Esophagus (tissue), 2 donors: ENCODE measurements around the gene RPUSD4. TPM values are rescaled to one million over a fixed set of nuclear protein-coding genes. Genes with fewer than 3 reads are reported as not detected.

Experiments used
- H3K27ac ChIP-seq, 2 donors: one replicate each; pipeline ENCODE4 v1.5.1; 2013; ENCODE audit warnings: low read depth in 2 of 2, mild to moderate bottlenecking in 2 of 2, inconsistent platforms in 1 of 2, low read length in 1 of 2, moderate library complexity in 1 of 2
- H3K27me3 ChIP-seq, 2 donors: one replicate each; pipeline ENCODE4 v1.6.1; 2013; ENCODE audit warnings: low read length in 2 of 2, control low read depth in 1 of 2, mild to moderate bottlenecking in 1 of 2; ENCODE audit not compliant: insufficient read depth in 2 of 2, control insufficient read depth in 1 of 2
- H3K36me3 ChIP-seq, 2 donors: one replicate each; pipeline ENCODE4 v1.6.1; 2013; ENCODE audit warnings: low read length in 1 of 2; ENCODE audit not compliant: control insufficient read depth in 2 of 2, insufficient read depth in 2 of 2
- H3K4me1 ChIP-seq, 2 donors: one replicate each; pipeline ENCODE4 v1.6.1; 2013; ENCODE audit warnings: low read length in 1 of 2; ENCODE audit not compliant: control insufficient read depth in 2 of 2, insufficient read depth in 2 of 2
- H3K4me3 ChIP-seq, 2 donors: one replicate each; pipeline ENCODE4 v1.5.1; 2013; ENCODE audit warnings: low read length in 2 of 2, mild to moderate bottlenecking in 2 of 2, low read depth in 1 of 2, moderate library complexity in 1 of 2
- H3K9me3 ChIP-seq, 2 donors: one replicate each; pipeline ENCODE4 v1.6.1; 2013; ENCODE audit warnings: mild to moderate bottlenecking in 2 of 2, low read depth in 1 of 2, low read length in 1 of 2, moderate library complexity in 1 of 2; ENCODE audit not compliant: control insufficient read depth in 2 of 2, insufficient read depth in 1 of 2
- WGBS, 2 donors: extraction: QIAGEN DNeasy Blood & Tissue Kit; methylation state at CpG; one replicate each; pipeline ENCODE4 v1.1.7; 2013; 5-methylcytosine and 5-hydroxymethylcytosine counted together
- polyA plus RNA-seq, 2 donors: library from polyadenylated mRNA; stranded (reverse); fragments of 200-250 nt; gene quantifications; one replicate each; pipeline ENCODE4 v1.2.3, GENCODE V29; 2013
- donor health status: healthy with polysubstance abuse.
- donor health status: Bipolar disorder and iron deficiency.

Gene RPUSD4
- polyA plus RNA-seq, 2 donors = 10.9 to 14.3 TPM

DNA sequence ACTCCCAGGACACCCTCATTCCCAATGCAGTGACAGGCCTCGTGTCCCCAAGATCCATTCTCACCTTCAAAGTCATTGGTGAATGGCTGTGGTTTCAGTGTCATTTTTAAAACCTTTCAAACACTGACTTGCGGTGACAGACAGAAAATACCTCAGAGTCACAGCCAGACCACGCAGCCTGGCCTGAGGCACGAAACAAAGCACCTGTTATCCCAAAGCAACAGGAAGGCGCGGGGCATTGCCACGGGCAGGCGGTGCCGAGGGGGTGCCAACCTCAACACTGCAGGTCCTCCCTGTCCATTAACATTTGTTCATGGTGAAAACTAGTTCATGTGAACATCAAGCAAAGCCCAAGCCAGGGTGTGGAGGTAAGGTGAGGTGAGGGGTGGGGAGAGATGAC, 38.2 kb downstream of the RPUSD4 start:
- H3K4me3 ChIP-seq = no peak overlapping the region
- no peaks in the 10 kb centered on the region for H3K9me3 ChIP-seq
- no peaks in the 10 kb centered on the region for H3K27me3 ChIP-seq
- no peak overlapping the region for H3K27ac ChIP-seq
- WGBS, 2 donors = 80 to 84% methylated on average over 9 of the region's 9 CpGs
- H3K4me1 ChIP-seq = peaks cover 6% of the 10 kb centered on the region in 2 donors
- no peaks in the 10 kb centered on the region for H3K36me3 ChIP-seq

DNA sequence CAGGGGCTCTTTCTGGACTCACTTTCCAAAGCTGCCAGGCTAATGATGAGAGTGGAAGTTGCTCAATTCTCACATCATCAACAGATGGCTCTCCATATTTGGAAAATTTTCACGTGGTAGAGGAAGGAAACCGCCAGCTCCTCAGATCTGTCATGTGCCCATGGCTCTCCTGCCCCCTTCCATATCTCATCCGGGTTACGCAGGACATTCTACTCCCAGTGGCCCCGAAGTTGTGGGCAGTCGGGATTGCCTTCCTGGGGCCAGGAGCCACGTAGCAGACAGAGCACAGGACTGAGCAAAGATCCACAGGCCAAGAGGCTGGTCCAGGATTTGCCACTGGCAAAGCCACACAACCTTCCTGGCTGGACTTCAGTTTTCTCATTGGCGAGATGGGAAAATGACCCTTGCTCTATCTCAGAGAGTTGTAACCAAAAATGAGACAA, 38.8 kb downstream of the RPUSD4 start:
- no peaks in the 10 kb centered on the region for H3K27me3 ChIP-seq
- H3K9me3 ChIP-seq = no peaks in the 10 kb centered on the region
- H3K4me1 ChIP-seq = peaks cover 6% of the 10 kb centered on the region in 2 donors
- H3K4me3 ChIP-seq = no peak overlapping the region
- H3K27ac ChIP-seq = no peak overlapping the region
- WGBS, 2 donors = 74 to 77% methylated on average over 8 of the region's 8 CpGs
- no peaks in the 10 kb centered on the region for H3K36me3 ChIP-seq

DNA sequence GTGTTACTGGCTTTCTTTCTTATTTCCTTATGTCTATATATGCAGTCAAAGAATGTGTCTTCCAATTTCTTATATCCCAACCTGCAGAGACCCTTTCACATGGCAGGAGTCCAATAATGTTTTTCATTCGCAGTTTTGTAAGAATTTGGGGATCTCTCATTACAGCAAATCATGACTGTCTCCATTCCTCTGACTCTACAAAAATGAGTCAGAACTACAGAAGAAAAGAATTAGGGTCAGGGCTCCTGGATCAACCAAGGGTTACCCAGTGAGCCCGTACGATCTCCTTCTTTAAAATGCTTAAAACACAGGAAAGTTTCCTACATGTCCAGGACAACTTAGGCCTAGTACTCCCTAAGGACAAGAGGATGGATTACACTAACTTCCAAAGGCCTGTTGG, 42.2 kb downstream of the RPUSD4 start:
- Histone ChIP-seq H3K9me3 (no peaks in the 10 kb centered on the region), H3K27me3 (no peaks in the 10 kb centered on the region), H3K4me1 (no peaks in the 10 kb centered on the region), H3K27ac (no peak overlapping the region), H3K36me3 (no peaks in the 10 kb centered on the region), H3K4me3 (no peak overlapping the region)
- WGBS, 2 donors = 90% methylated on average over 3 of the region's 3 CpGs

DNA sequence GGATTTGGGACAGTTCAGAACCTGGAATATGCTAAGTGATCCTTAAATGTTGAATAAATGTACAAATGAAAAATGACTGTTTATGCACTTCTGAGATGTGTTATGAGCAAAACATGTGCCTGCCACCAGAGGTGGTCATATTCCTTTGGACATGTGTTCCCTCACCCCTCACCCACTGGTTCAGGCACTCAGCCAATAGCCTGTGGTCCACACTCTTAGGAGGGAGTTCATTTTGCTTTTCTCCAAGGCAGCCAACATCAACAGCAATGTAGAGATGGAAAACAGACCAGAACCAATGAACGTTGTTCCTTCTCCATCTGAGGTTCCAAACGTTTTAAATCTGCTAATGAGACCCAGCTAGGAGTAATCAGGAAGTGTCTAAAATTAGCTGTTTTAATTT, 44.0 kb downstream of the RPUSD4 start:
- H3K9me3 ChIP-seq = no peaks in the 10 kb centered on the region
- peaks cover 0 to 7% of the 10 kb centered on the region in 2 donors for H3K4me1 ChIP-seq
- no peaks in the 10 kb centered on the region for H3K27me3 ChIP-seq
- H3K27ac ChIP-seq = no peak overlapping the region
- H3K4me3 ChIP-seq = no peak overlapping the region
- no peaks in the 10 kb centered on the region for H3K36me3 ChIP-seq
- WGBS, 2 donors = 49 to 50% methylated on average over 2 of the region's 2 CpGs

DNA sequence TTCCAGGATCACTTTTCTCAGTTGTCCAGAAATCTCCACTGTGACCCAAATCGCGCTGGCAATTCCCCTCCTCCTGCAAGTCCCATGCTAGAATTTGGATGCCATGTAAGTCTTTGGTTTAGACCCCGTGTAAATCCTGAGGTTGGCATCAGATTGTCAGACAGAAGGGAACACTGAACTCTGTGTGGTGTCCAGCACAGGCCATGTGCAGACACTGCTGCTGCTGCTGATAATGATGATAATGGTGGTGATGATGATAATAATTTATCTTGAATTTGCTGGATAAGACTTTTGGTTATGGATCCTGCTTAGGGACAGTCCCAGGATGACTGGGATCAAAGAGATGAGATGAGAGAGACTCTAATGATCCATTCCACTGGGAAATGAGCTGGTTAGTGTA, 45.0 kb downstream of the RPUSD4 start:
- Histone ChIP-seq H3K27ac (no peak overlapping the region), H3K9me3 (no peaks in the 10 kb centered on the region), H3K4me3 (no peak overlapping the region), H3K27me3 (no peaks in the 10 kb centered on the region), H3K36me3 (no peaks in the 10 kb centered on the region), H3K4me1 (peaks cover 0 to 7% of the 10 kb centered on the region in 2 donors)
- WGBS, 2 donors = 92 to 95% methylated on average over 3 of the region's 3 CpGs

DNA sequence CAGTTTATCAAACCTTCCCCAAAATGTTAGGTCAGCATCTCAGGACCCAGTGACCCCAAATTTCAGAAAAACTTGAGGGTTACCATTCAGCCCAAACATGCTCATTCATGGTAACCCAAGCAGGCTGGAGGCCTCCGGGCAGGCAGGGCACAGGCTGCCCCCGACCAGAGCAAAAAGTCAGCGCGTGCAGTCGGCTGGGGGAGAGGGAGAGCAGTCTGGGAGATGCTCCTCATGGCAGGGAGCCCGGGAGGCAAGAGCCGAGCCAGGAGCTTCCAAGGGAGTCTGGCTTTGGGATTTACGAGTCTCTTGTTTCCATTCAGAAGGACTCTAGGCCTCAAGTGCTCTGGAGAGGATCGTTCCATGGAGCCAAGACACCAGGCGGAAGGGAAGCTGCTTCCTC, 45.7 kb downstream of the RPUSD4 start:
- WGBS, 2 donors = 74 to 85% methylated on average over 10 of the region's 10 CpGs
- no peaks in the 10 kb centered on the region for H3K9me3 ChIP-seq
- H3K27ac ChIP-seq = no peak overlapping the region
- no peak overlapping the region for H3K4me3 ChIP-seq
- peaks cover 0 to 7% of the 10 kb centered on the region in 2 donors for H3K4me1 ChIP-seq
- no peaks in the 10 kb centered on the region for H3K36me3 ChIP-seq
- H3K27me3 ChIP-seq = no peaks in the 10 kb centered on the region

DNA sequence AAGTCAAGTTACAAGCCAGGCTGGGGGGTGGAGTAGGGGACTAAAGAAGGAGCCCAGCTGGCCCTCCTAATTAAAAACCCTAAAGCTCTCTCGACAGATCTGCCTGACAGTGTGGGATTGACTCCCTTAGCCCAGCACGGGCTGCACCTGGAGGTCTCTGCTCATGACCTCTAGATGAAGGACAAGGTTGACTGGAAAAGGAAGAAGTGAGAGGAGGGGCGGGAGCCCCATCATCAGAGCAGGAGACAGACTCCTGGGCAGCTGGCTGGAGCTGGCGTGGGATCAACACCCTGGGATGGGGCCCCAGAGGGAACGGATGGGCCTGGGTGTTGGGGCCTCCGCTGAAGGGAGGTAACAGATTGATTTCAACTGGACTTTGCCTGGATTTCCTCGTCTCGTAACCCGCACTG, 46.1 kb downstream of the RPUSD4 start:
- peaks cover 0 to 7% of the 10 kb centered on the region in 2 donors for H3K4me1 ChIP-seq
- H3K9me3 ChIP-seq = no peaks in the 10 kb centered on the region
- no peak overlapping the region for H3K4me3 ChIP-seq
- no peaks in the 10 kb centered on the region for H3K36me3 ChIP-seq
- WGBS, 2 donors = 75 to 82% methylated on average over 9 of the region's 9 CpGs
- H3K27ac ChIP-seq = no peak overlapping the region
- no peaks in the 10 kb centered on the region for H3K27me3 ChIP-seq

DNA sequence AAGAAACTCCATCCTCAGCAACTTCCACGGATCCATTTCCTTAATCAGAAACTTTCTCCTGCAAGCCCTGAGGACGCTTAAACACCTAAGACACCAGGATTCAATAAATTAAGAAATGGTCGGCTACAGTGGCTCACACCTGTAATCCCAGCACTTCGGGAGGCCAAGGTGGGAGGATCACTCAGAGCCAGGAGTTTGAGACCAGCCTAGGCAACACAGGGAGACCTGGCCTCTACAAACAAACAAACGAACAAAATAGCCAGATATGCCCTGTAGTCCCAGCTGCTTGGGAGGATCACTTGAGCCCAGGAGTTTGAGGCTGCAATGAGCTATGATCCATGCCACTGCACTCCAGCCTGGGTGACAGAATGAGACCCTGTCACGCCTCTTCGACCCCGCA, 46.7 kb downstream of the RPUSD4 start:
- Histone ChIP-seq H3K4me3 (no peak overlapping the region), H3K27me3 (no peaks in the 10 kb centered on the region), H3K9me3 (no peaks in the 10 kb centered on the region), H3K4me1 (peaks cover 0 to 7% of the 10 kb centered on the region in 2 donors), H3K27ac (no peak overlapping the region), H3K36me3 (no peaks in the 10 kb centered on the region)
- 85 to 86% methylated on average over 8 of the region's 8 CpGs for WGBS, 2 donors

DNA sequence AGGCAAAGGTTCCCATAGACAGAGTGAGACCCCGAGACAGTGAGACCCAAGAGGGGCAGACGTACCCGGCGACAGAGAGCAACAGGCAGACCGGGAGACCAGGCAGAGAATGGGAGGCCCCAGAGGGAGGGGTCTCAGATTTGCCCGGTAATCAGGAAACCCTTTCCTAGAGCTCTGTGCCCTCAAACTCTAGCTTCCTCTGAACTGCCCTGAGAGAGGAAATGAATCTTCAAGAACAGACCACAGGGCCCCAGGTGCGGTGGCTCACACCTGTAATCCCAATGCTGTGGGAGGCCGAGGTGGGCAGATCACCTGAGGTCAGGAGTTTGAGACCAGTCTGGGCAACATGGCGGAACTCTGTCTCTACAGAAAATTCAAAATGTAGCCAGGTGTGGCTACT, 47.7 kb downstream of the RPUSD4 start:
- no peaks in the 10 kb centered on the region for H3K9me3 ChIP-seq
- H3K27ac ChIP-seq = no peak overlapping the region
- H3K4me1 ChIP-seq = peaks cover 0 to 7% of the 10 kb centered on the region in 2 donors
- WGBS, 2 donors = 75 to 81% methylated on average over 9 of the region's 9 CpGs
- H3K4me3 ChIP-seq = no peak overlapping the region
- no peaks in the 10 kb centered on the region for H3K27me3 ChIP-seq
- H3K36me3 ChIP-seq = no peaks in the 10 kb centered on the region

DNA sequence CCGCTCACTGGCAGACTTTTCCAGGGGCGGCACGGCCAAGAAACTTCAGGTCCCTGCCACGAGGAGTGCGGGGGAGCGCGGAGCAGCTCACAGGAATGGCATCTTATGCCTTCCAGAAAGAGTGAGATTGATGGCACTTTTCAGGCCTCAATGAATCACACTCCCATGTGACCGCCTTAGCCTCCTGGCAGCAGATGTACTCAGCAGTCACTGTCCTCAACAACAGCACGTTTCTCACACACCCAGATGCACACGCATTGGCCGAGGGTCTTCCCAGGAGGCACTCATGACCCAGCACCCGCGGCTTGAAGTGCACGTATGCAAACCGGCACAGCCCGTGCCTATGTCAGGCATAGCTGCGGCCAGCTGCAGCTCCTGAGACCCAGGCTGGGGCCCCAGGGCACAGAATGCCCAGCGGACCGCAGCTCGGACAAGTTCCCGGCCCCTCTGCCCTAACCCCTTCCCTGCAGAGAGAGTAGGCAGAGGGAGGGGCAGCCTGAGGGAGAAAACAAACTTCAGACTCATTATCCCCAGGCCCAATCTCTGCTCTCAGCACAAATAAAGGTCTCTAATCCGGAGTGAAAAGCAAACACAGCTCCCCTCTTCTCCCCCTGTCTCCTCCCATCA, 48.3 kb downstream of the RPUSD4 start:
- 30 to 40% methylated on average over 22 of the region's 22 CpGs for WGBS, 2 donors
- Histone ChIP-seq H3K9me3 (no peaks in the 10 kb centered on the region), H3K27me3 (no peaks in the 10 kb centered on the region), H3K4me1 (peaks cover 0 to 7% of the 10 kb centered on the region in 2 donors), H3K27ac (no peak overlapping the region), H3K4me3 (no peak overlapping the region), H3K36me3 (no peaks in the 10 kb centered on the region)
